ENCODE data around the gene LMBRD1. TPM values are rescaled to one million over a fixed set of nuclear protein-coding genes. Genes with fewer than 3 reads are reported as not detected.

Gene LMBRD1
- total and polyA plus RNA-seq, 7 donors, result 21.6 to 73.8 (median 37.6) TPM

DNA sequence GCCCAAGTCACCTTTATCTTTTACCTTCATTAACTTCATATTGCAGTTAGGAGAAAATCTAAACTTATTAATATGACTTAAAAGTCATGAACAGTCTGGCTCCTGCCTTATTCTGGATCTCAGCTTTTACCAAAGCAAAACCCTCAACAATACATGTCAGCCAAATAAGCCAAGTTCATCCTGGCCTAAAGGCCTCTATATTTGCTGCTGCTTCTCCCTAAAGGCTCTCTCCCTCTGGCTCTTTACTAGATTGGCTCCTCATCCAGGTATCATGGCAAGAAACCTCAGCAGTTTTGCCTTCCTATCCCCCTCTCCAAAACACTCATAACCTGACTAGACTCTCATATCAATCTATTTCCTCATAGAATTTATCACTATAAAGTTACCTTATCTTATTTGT, 11.1 kb downstream of the LMBRD1 start:
- intact Hi-C loops (cut with DNase I), result no loop called here
- no peak for TF ChIP-seq POLR2A (IDR thresholded peaks at IDR 0.05)
- TF ChIP-seq, protein P1, sequence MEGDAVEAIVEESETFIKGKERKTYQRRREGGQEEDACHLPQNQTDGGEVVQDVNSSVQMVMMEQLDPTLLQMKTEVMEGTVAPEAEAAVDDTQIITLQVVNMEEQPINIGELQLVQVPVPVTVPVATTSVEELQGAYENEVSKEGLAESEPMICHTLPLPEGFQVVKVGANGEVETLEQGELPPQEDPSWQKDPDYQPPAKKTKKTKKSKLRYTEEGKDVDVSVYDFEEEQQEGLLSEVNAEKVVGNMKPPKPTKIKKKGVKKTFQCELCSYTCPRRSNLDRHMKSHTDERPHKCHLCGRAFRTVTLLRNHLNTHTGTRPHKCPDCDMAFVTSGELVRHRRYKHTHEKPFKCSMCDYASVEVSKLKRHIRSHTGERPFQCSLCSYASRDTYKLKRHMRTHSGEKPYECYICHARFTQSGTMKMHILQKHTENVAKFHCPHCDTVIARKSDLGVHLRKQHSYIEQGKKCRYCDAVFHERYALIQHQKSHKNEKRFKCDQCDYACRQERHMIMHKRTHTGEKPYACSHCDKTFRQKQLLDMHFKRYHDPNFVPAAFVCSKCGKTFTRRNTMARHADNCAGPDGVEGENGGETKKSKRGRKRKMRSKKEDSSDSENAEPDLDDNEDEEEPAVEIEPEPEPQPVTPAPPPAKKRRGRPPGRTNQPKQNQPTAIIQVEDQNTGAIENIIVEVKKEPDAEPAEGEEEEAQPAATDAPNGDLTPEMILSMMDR (IDR thresholded peaks at IDR 0.05), result no peak
- no peak for TF ChIP-seq POLR2AphosphoS5 (IDR thresholded peaks at IDR 0.05)
- TF ChIP-seq EP300 (IDR thresholded peaks at IDR 0.05), result no peak
- Histone ChIP-seq H3K27me3 (no peaks in the 10 kb centered on the region), H3K4me3 (no peak overlapping the region), H3K4me1 (peaks cover 0 to 42% (median 29%) of the 10 kb centered on the region in 4 donors), H3K9me3 (no peaks in the 10 kb centered on the region), H3K27ac (peak overlapping the region in 1 of 4 donors; percentile 61), H3K36me3 (peaks cover 0 to 8% (median 2%) of the 10 kb centered on the region in 4 donors)
- DNase-seq, result no peak

DNA sequence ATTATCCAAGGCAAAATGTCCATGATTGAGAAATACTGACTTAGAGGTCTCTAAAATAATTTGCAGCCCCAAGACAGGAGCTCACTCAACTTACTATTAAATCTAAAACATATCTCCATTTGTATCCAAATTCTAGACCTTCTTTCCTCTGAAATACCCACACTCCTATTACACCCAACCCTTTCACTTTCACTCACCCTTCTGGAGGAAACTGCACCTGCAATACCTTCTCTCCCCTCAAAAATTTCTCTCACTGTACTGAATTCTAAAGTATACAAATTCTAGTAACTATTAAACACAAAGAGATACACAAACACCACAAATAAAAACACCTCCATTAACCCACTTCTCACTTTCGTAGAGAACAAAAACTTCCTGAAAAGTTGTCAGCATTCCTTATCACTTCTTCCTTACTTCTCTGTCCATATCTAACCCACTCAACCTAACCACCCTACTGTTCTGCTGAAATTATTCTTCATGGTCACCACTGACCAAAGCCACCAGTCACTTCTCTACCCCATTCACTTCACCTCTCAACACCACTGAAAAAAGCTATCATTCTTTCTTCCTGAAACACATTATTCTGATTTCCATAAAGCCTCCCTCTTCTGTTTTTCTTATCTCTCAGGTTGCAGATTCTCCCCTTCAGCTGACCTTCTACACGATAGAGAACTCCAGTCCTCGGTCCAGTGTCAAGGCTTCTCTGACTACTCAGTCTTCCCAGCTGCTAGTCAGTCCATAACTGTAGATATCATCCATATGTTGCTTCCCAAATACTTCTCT, 12.0 kb downstream of the LMBRD1 start:
- WGBS, 2 donors, result 82 to 91% methylated on average over 3 of the region's 3 CpGs
- peaks cover 0 to 8% (median 1%) of the 10 kb centered on the region in 4 donors for H3K36me3 ChIP-seq
- peaks cover 0 to 41% (median 25%) of the 10 kb centered on the region in 4 donors for H3K4me1 ChIP-seq
- intact Hi-C loops (cut with DNase I), result no loop called here
- H3K27ac ChIP-seq, result peak overlapping the region in 1 of 4 donors; percentile 61
- DNase-seq, result no peak
- no peak for TF ChIP-seq POLR2A (IDR thresholded peaks at IDR 0.05)
- no peak for TF ChIP-seq EP300 (IDR thresholded peaks at IDR 0.05)
- TF ChIP-seq, protein P1 (IDR thresholded peaks at IDR 0.05), result no peak
- H3K9me3 ChIP-seq, result no peaks in the 10 kb centered on the region
- H3K4me3 ChIP-seq, result no peak overlapping the region
- H3K27me3 ChIP-seq, result no peaks in the 10 kb centered on the region

DNA sequence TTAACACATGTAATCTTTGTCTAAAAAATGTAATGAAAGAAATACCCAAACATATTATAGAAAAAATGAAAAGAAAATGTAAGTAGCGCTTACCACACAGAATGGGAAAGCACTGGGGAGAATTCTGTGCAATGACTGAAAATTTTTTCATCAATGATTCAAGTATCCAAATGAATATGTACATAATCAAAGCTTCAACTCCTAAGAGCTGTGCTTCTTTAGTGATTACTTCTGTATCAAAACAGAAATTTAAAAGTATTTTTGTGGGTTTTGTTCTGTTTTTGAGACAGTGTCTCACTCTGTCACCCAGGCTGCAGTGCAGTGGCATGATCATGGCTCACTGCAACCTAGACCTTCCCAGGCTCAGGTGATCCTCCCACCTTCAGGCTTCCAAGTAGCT, 13.7 kb downstream of the LMBRD1 start:
- Histone ChIP-seq H3K4me1 (peaks cover 0 to 41% (median 25%) of the 10 kb centered on the region in 4 donors), H3K27me3 (no peaks in the 10 kb centered on the region), H3K27ac (peak overlapping the region in 1 of 4 donors; percentile 61), H3K9me3 (no peaks in the 10 kb centered on the region), H3K4me3 (no peak overlapping the region), H3K36me3 (no peaks in the 10 kb centered on the region)
- no peak for DNase-seq
- 87 to 97% methylated on average over 1 of the region's 1 CpG for WGBS, 2 donors
- no peak for TF ChIP-seq POLR2A (IDR thresholded peaks at IDR 0.05)
- TF ChIP-seq, protein P1 (IDR thresholded peaks at IDR 0.05), result no peak
- no peak for TF ChIP-seq POLR2AphosphoS5 (IDR thresholded peaks at IDR 0.05)
- TF ChIP-seq EP300 (IDR thresholded peaks at IDR 0.05), result no peak
- intact Hi-C loops (cut with DNase I), result no loop called here

DNA sequence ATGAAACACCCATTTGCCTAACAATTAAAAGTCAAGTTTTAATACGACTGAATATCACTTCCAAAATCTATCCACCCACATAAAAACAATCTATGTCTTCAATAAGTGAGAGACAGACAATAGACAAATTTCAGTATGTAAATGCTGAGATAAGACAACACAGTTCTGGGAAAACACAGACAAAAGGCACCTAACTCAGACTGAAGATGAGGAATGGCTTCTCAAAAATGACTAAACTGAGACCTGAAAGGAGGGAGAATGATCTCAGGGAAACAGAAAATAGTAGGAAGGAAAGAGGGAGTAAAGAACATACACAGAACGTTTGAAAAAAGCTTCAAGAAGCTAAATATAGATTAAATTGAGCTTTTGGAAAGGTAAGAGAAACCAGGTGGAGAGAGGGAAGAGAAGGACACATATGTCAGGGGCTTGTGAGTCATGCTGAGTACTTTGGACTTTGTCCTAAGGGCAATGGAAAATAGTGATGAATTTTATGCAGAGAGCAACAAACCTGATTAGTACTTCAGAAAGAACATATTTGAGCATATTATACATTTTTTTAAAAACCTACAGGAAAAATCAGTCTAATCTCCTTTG, 16.1 kb downstream of the LMBRD1 start:
- TF ChIP-seq, protein P1 (IDR thresholded peaks at IDR 0.05), result no peak
- TF ChIP-seq POLR2A (IDR thresholded peaks at IDR 0.05) (no peak), POLR2AphosphoS5 (IDR thresholded peaks at IDR 0.05) (no peak), EP300 (IDR thresholded peaks at IDR 0.05) (no peak)
- 55 to 68% methylated on average over 2 of the region's 2 CpGs for whole genome bisulfite sequencing, 2 donors
- Histone ChIP-seq H3K27ac (peak overlapping the region in 1 of 4 donors; percentile 61), H3K4me3 (no peak overlapping the region), H3K4me1 (peaks cover 0 to 41% (median 25%) of the 10 kb centered on the region in 4 donors), H3K36me3 (no peaks in the 10 kb centered on the region), H3K9me3 (no peaks in the 10 kb centered on the region), H3K27me3 (no peaks in the 10 kb centered on the region)
- intact Hi-C loops (cut with DNase I), result no loop called here
- DNase-seq, result no peak
